Measurements from ENCODE around the gene MVK. TPM values are rescaled to one million over a fixed set of nuclear protein-coding genes. Genes with fewer than 3 reads are reported as not detected.

The MVK gene
- total RNA-seq, 1 donor from 2014 or later: 12.4 TPM

- peaks cover 44% of the 10 kb centered on the region for H3K27me3 Mint-ChIP-seq (ENCODE audit: low read depth, unreplicated experiment)
- H3K4me2 ChIP-seq (ENCODE audit: low read length): no peak overlapping the region
- FAIRE-seq (no peak), DNase-seq (ENCODE audit: low read depth) (no peak)
- H3K27me3 ChIP-seq (ENCODE audit: insufficient read depth, low read length): peaks cover 62% of the 10 kb centered on the region
- no peak overlapping the region for H3K27ac Mint-ChIP-seq (ENCODE audit: unreplicated experiment)
- no peak overlapping the region for H3K4me3 ChIP-seq (ENCODE audit: insufficient read depth, low read depth, low read length)
- no peaks in the 10 kb centered on the region for H3K79me2 ChIP-seq (ENCODE audit: insufficient read depth, low read length)
- no peaks in the 10 kb centered on the region for H3K36me3 Mint-ChIP-seq (ENCODE audit: low read depth, unreplicated experiment)
- no peak overlapping the region for H3K4me3 Mint-ChIP-seq (ENCODE audit: unreplicated experiment)
- no peak for TF ChIP-seq EZH2 (IDR thresholded peaks at IDR 0.05; ENCODE audit: insufficient read depth, low read length)
- no peak for TF ChIP-seq CTCF (IDR thresholded peaks at IDR 0.05; ENCODE audit: insufficient read depth, low read depth, low read length)
- no peaks in the 10 kb centered on the region for H3K9me3 ChIP-seq (ENCODE audit: insufficient read depth, low read depth, low read length)
- H3K9me3 Mint-ChIP-seq (ENCODE audit: unreplicated experiment): no peaks in the 10 kb centered on the region
- H3K4me1 ChIP-seq (ENCODE audit: insufficient read depth, low read length): no peaks in the 10 kb centered on the region
- no peaks in the 10 kb centered on the region for H3K36me3 ChIP-seq (ENCODE audit: insufficient read depth, low read length)
- H2AFZ ChIP-seq (ENCODE audit: low read depth, low read length): no peak overlapping the region
- no peaks in the 10 kb centered on the region for H4K20me1 ChIP-seq (ENCODE audit: insufficient read depth, low read length)
- peaks cover 1% of the 10 kb centered on the region for H3K4me1 Mint-ChIP-seq (ENCODE audit: low read depth, unreplicated experiment)
- H3K9ac ChIP-seq (ENCODE audit: low read length): no peak overlapping the region
- no peak overlapping the region for H3K27ac ChIP-seq (ENCODE audit: low read depth, low read length)
Measured at GRCh38 chr12:109617491-109617890, 43.9 kb downstream of the MVK start.

- Mint-ChIP-seq H3K9me3 (ENCODE audit: unreplicated experiment) (no peaks in the 10 kb centered on the region), H3K27me3 (ENCODE audit: low read depth, unreplicated experiment) (peaks cover 40% of the 10 kb centered on the region), H3K4me1 (ENCODE audit: low read depth, unreplicated experiment) (peaks cover 1% of the 10 kb centered on the region), H3K4me3 (ENCODE audit: unreplicated experiment) (no peak overlapping the region), H3K36me3 (ENCODE audit: low read depth, unreplicated experiment) (no peaks in the 10 kb centered on the region), H3K27ac (ENCODE audit: unreplicated experiment) (no peak overlapping the region)
- peaks cover 60% of the 10 kb centered on the region for H3K27me3 ChIP-seq (ENCODE audit: insufficient read depth, low read length)
- FAIRE-seq (no peak), DNase-seq (ENCODE audit: low read depth) (no peak)
- no peak overlapping the region for H3K27ac ChIP-seq (ENCODE audit: low read depth, low read length)
- no peak overlapping the region for H3K4me2 ChIP-seq (ENCODE audit: low read length)
- H3K36me3 ChIP-seq (ENCODE audit: insufficient read depth, low read length): no peaks in the 10 kb centered on the region
- no peaks in the 10 kb centered on the region for H3K79me2 ChIP-seq (ENCODE audit: insufficient read depth, low read length)
- no peak overlapping the region for H3K9ac ChIP-seq (ENCODE audit: low read length)
- no peak overlapping the region for H3K4me3 ChIP-seq (ENCODE audit: insufficient read depth, low read depth, low read length)
- TF ChIP-seq CTCF (IDR thresholded peaks at IDR 0.05; ENCODE audit: insufficient read depth, low read depth, low read length) (no peak), EZH2 (IDR thresholded peaks at IDR 0.05; ENCODE audit: insufficient read depth, low read length) (no peak)
- no peaks in the 10 kb centered on the region for H4K20me1 ChIP-seq (ENCODE audit: insufficient read depth, low read length)
- H2AFZ ChIP-seq (ENCODE audit: low read depth, low read length): no peak overlapping the region
- no peaks in the 10 kb centered on the region for H3K9me3 ChIP-seq (ENCODE audit: insufficient read depth, low read depth, low read length)
- H3K4me1 ChIP-seq (ENCODE audit: insufficient read depth, low read length): no peaks in the 10 kb centered on the region
Measured at GRCh38 chr12:109618082-109618481, 44.5 kb downstream of the MVK start.

GRCh38 chr12:109619002-109619604 lies 45.5 kb downstream of the MVK start:
- H3K4me3 ChIP-seq (ENCODE audit: insufficient read depth, low read depth, low read length): no peak overlapping the region
- Mint-ChIP-seq H3K27me3 (ENCODE audit: low read depth, unreplicated experiment) (peaks cover 40% of the 10 kb centered on the region), H3K36me3 (ENCODE audit: low read depth, unreplicated experiment) (no peaks in the 10 kb centered on the region), H3K4me1 (ENCODE audit: low read depth, unreplicated experiment) (peaks cover 1% of the 10 kb centered on the region), H3K27ac (ENCODE audit: unreplicated experiment) (no peak overlapping the region), H3K4me3 (ENCODE audit: unreplicated experiment) (no peak overlapping the region), H3K9me3 (ENCODE audit: unreplicated experiment) (no peaks in the 10 kb centered on the region)
- H3K27me3 ChIP-seq (ENCODE audit: insufficient read depth, low read length): peaks cover 51% of the 10 kb centered on the region
- no peak for TF ChIP-seq EZH2 (IDR thresholded peaks at IDR 0.05; ENCODE audit: insufficient read depth, low read length)
- TF ChIP-seq CTCF (IDR thresholded peaks at IDR 0.05; ENCODE audit: insufficient read depth, low read depth, low read length): no peak
- no peaks in the 10 kb centered on the region for H4K20me1 ChIP-seq (ENCODE audit: insufficient read depth, low read length)
- no peak overlapping the region for H2AFZ ChIP-seq (ENCODE audit: low read depth, low read length)
- H3K4me2 ChIP-seq (ENCODE audit: low read length): no peak overlapping the region
- no peak for FAIRE-seq
- no peaks in the 10 kb centered on the region for H3K4me1 ChIP-seq (ENCODE audit: insufficient read depth, low read length)
- DNase-seq (ENCODE audit: low read depth): no peak
- H3K9me3 ChIP-seq (ENCODE audit: insufficient read depth, low read depth, low read length): no peaks in the 10 kb centered on the region
- H3K9ac ChIP-seq (ENCODE audit: low read length): no peak overlapping the region
- H3K27ac ChIP-seq (ENCODE audit: low read depth, low read length): no peak overlapping the region
- no peaks in the 10 kb centered on the region for H3K36me3 ChIP-seq (ENCODE audit: insufficient read depth, low read length)
- no peaks in the 10 kb centered on the region for H3K79me2 ChIP-seq (ENCODE audit: insufficient read depth, low read length)

Measured in astrocyte (in vitro differentiated cells and primary cell).